ENCODE results near the gene CARD9.

CARD9 gene

DNA sequence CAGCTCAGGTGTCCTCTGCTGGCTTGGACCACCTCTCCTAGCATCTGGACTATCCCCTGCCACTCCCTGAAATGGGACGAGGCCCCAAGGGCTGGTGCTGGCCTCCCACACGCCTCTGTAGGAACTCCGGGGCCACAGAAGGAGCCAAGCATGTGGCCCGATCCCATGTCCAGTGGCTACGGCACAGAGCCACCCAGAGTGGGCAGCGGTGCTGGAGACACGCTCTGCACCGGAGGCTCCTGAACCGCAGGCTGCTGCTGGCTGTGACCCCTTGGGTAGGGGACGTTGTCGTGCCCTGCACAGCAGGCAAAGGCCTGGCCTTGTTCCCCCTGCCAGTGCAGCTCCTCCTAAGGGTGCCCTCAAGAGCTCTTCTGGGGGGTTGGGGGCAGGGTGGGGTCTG lies 6.4 kb upstream of the CARD9 start:
- Histone ChIP-seq H4K20me1 (peaks cover 0 to 87% (median 45%) of the 10 kb centered on the region in 11 experiments; a peak in 16 of 22 replicates), H3K4me3 (no peak overlapping the region), H3K27me3 (no peaks in the 10 kb centered on the region), H3K9ac (no peak overlapping the region), H3K4me2 (no peak overlapping the region), H3K4me1 (peaks cover 32 to 37% (median 35%) of the 10 kb centered on the region in 10 experiments), H3K9me3 (replicated peaks in 1 of 11) (no peaks in the 10 kb centered on the region), H3K36me3 (peaks cover 64 to 97% (median 85%) of the 10 kb centered on the region in 11 experiments), H3K27ac (no peak overlapping the region)
- TF ChIP-seq Cebpa-rat (IDR thresholded peaks at IDR 0.05): no peak

DNA sequence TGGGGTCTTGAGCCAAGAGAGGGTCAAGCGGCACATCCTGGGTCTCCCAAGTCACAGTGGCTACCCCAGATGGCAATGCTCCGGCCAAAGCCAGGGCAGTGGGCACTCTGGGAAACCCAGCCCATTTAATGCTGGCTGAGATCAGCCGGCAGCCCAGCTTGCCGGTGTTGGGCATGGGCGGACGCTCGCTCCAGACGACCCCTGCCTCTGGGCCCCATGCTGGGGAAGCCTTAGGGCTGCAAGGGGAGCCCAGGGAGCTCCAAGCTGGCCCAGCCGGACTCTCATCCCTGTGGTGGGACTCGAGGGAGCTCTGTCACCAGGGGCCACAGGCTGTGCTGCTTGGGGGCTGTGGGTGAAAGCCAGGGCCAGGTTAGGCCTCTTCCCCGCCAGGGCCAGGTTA lies 5.9 kb upstream of the CARD9 start:
- H3K9me3 ChIP-seq (replicated peaks in 1 of 11): no peaks in the 10 kb centered on the region
- H3K4me2 ChIP-seq: no peak overlapping the region
- no peak for TF ChIP-seq Cebpa-rat (IDR thresholded peaks at IDR 0.05)
- no peak overlapping the region for H3K27ac ChIP-seq
- H4K20me1 ChIP-seq: peaks cover 0 to 83% (median 42%) of the 10 kb centered on the region in 11 experiments; a peak in 15 of 22 replicates
- peaks cover 32 to 39% (median 37%) of the 10 kb centered on the region in 10 experiments for H3K4me1 ChIP-seq
- H3K36me3 ChIP-seq: peaks cover 59 to 95% (median 82%) of the 10 kb centered on the region in 11 experiments
- no peak overlapping the region for H3K9ac ChIP-seq
- H3K4me3 ChIP-seq: no peak overlapping the region
- no peaks in the 10 kb centered on the region for H3K27me3 ChIP-seq

DNA sequence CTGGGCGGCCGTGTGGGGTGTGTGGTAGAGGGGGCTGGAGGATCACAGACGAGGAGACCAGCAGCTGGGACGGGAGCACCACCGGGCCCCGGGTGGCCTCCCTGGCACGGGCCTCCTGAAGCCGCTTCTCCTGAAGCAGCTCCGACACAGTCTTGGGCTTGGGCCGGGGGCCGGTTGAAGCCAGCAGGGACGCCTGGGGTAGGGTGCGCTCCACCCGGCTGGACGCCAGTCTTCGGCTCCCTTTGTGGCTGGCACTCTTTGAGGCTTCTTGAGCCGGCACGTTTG lies 5.5 kb upstream of the CARD9 start:
- H3K4me2 ChIP-seq: no peak overlapping the region
- H3K27me3 ChIP-seq: no peaks in the 10 kb centered on the region
- H3K4me1 ChIP-seq: peaks cover 33 to 44% (median 41%) of the 10 kb centered on the region in 10 experiments
- H3K36me3 ChIP-seq: peaks cover 55 to 95% (median 77%) of the 10 kb centered on the region in 11 experiments
- no peak overlapping the region for H3K4me3 ChIP-seq
- peaks cover 0 to 78% (median 39%) of the 10 kb centered on the region in 11 experiments; a peak in 13 of 22 replicates for H4K20me1 ChIP-seq
- no peaks in the 10 kb centered on the region for H3K9me3 ChIP-seq (replicated peaks in 1 of 11)
- no peak overlapping the region for H3K27ac ChIP-seq
- no peak overlapping the region for H3K9ac ChIP-seq
- no peak for TF ChIP-seq Cebpa-rat (IDR thresholded peaks at IDR 0.05)

DNA sequence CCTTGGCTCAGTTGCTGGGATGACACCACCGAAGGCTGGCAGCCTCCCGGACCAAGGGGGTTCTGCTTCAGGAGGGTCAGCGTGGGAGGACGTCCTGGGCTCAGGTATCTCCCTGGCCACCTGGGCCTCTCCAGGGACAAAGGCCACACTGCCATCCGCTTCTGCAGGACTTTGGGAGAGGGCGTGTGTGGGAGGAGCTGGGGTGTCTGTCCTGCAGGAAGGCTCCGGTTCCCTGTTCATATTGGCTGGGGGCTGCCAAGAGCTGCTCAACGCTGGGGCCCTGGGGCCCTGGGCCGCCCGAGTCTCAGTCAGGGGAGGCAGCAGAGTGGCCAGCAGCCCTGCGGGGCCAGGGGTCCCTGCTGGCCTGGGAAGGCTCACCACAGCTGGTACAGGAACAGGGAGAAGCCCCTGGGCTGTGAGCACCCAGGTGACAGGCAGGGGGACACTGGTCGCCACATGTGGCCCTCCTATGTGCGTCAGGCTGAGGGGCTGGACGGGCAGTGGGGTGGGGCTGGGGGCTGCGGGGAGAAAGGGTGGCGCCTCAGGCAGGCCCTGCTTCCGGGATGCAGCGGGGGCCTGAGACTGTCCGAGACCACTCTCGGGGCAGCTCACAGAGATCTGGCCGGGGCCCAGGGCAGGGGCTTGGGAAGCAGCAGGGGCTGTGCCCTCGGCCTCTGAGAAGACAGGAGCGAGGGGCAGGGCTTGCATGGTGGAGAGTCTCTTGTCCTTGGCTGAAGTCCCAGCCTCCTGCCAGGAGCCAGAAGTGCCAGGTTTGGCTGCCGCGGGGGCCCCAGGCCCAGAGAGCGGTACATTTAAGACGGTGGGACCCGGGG lies 4.9 kb upstream of the CARD9 start:
- Histone ChIP-seq H3K4me2 (peak overlapping the region in 6 of 11 experiments; percentile 72 to 95 (median 88); a peak in 9 of 22 replicates), H3K9me3 (replicated peaks in 1 of 11) (no peaks in the 10 kb centered on the region), H4K20me1 (peaks cover 0 to 73% (median 39%) of the 10 kb centered on the region in 11 experiments; a peak in 13 of 22 replicates), H3K27ac (peak overlapping the region in 4 of 11 experiments; percentile 51 to 92 (median 58); a peak in 2 of 22 replicates), H3K27me3 (no peaks in the 10 kb centered on the region), H3K9ac (peak overlapping the region in 4 of 11 experiments; percentile 6 to 57 (median 46); a peak in 5 of 22 replicates), H3K36me3 (peaks cover 49 to 92% (median 71%) of the 10 kb centered on the region in 11 experiments), H3K4me3 (no peak overlapping the region), H3K4me1 (peaks cover 39 to 48% (median 47%) of the 10 kb centered on the region in 10 experiments)
- TF ChIP-seq Cebpa-rat (IDR thresholded peaks at IDR 0.05): no peak

DNA sequence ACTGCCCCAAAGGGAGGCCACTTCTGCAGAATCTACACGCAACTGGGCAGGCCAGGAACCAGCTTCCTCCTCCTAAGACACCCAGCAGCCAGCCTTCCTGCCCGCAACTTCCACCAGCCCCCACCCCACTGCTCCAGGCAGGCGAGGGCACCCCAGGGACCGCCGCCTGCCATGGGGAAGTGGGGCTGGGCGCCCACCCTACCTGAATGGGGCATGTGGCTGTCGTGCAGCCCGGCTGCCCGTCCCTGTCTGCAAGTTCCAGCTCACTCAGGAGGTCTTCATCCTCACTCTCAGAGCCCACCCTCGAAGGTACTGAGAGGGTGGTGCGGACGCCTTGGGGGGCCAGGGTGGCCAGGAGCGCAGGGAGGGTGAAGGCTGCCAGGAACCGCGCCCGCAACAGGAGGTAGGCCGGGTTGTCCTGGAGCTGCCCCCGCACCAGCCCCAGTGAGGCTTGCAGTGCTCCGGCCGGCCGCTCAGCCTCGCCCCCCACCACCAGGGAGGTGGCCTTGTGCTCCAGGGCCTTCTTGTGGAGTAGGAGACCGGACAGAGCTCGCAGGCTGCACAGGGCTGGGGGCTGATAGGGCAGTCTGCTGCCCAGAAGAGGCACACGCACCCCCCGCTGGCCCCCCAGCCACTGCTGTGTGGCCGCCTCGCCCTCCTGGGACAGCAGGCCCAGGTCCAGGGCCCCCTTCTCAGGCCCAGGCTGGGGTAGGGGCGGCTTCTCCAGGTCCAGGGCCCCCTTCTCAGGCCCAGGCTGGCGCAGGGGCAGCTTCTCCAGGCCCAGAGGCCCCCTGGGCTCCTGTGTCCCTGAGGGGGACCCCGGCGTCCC lies 4.1 kb upstream of the CARD9 start:
- Histone ChIP-seq H3K36me3 (peaks cover 41 to 84% (median 63%) of the 10 kb centered on the region in 11 experiments), H3K27ac (peak overlapping the region in 9 of 11 experiments; percentile 6 to 92 (median 56); a peak in 13 of 22 replicates), H3K9me3 (replicated peaks in 1 of 11) (no peaks in the 10 kb centered on the region), H3K4me1 (peaks cover 47 to 55% (median 52%) of the 10 kb centered on the region in 10 experiments), H3K27me3 (no peaks in the 10 kb centered on the region), H4K20me1 (peaks cover 0 to 65% (median 33%) of the 10 kb centered on the region in 11 experiments; a peak in 12 of 22 replicates), H3K4me3 (peak overlapping the region in 1 of 10 experiments; percentile 52; a peak in 1 of 20 replicates), H3K9ac (peak overlapping the region in 10 of 11 experiments; percentile 36 to 66 (median 56); a peak in 17 of 22 replicates), H3K4me2 (peak overlapping the region; percentile 57 to 95 (median 87))
- TF ChIP-seq Cebpa-rat (IDR thresholded peaks at IDR 0.05): no peak

DNA sequence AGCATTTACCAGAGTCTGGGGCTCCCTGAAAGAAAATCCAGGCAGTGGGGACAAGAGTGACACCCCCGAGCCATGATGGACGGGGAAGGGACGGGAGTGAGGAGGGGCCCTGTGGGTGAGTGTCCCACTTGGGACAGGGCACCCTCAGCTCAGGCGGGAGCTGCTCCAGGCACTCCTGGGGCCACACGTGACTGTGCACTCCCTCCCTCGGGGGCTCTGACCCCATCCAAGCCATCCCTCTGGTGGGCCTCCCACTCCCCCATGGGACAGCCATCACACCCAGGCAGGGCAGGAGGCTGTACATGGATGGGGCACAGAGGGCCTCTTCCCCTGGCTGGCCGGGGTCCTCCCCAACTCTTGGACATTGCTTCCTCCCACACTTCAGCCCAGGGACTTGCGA lies 3.0 kb upstream of the CARD9 start:
- H3K4me3 ChIP-seq: 0 out of 20 replicates have a peak overlapping the region, but pooled peaks of 1 of the 10 experiments have one; percentile 52
- no peaks in the 10 kb centered on the region for H3K27me3 ChIP-seq
- peaks cover 0 to 63% (median 25%) of the 10 kb centered on the region in 11 experiments; a peak in 12 of 22 replicates for H4K20me1 ChIP-seq
- peak overlapping the region; percentile 57 to 95 (median 87) for H3K4me2 ChIP-seq
- H3K36me3 ChIP-seq: peaks cover 30 to 73% (median 58%) of the 10 kb centered on the region in 11 experiments
- H3K9me3 ChIP-seq (replicated peaks in 1 of 11): no peaks in the 10 kb centered on the region
- TF ChIP-seq Cebpa-rat (IDR thresholded peaks at IDR 0.05): no peak
- peaks cover 58 to 66% (median 63%) of the 10 kb centered on the region in 10 experiments for H3K4me1 ChIP-seq
- peak overlapping the region; percentile 36 to 66 (median 56); a peak in 19 of 22 replicates for H3K9ac ChIP-seq
- peak overlapping the region in 8 of 11 experiments; percentile 35 to 92 (median 58); a peak in 16 of 22 replicates for H3K27ac ChIP-seq

DNA sequence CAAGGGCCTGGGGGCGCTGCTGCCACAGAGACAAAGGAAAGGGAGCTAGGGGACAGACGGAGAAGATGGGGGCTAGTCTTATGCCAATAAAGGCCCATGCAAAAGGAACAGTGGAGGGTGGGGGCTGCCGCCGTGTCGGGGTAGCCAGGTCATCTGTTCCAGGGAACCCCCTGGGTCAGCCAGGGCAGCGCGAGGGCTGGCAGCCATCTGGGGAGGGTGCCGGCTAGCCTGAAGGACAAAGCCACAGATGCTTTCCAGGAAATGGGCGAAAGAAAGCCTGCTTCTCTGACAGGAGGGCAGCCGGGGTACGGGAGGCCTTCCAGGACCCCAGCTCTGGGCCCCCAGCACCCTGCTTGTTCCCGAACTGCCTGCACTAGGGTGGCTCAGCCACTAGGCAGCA lies 1.6 kb upstream of the CARD9 start:
- H3K9ac ChIP-seq: peak overlapping the region in 9 of 11 experiments; percentile 5 to 83 (median 20); a peak in 8 of 22 replicates
- H3K27me3 ChIP-seq: no peaks in the 10 kb centered on the region
- peaks cover 63 to 74% (median 68%) of the 10 kb centered on the region in 10 experiments for H3K4me1 ChIP-seq
- H3K36me3 ChIP-seq: peaks cover 28 to 68% (median 54%) of the 10 kb centered on the region in 11 experiments
- H4K20me1 ChIP-seq: peaks cover 0 to 64% (median 25%) of the 10 kb centered on the region in 11 experiments; a peak in 12 of 22 replicates
- H3K4me3 ChIP-seq: no peak overlapping the region
- H3K9me3 ChIP-seq (replicated peaks in 1 of 11): no peaks in the 10 kb centered on the region
- TF ChIP-seq Cebpa-rat (IDR thresholded peaks at IDR 0.05): no peak
- H3K4me2 ChIP-seq: peak overlapping the region in 5 of 11 experiments; percentile 72 to 97 (median 88); a peak in 4 of 22 replicates
- H3K27ac ChIP-seq: peak overlapping the region in 6 of 11 experiments; percentile 0 to 92 (median 74); a peak in 8 of 22 replicates

DNA sequence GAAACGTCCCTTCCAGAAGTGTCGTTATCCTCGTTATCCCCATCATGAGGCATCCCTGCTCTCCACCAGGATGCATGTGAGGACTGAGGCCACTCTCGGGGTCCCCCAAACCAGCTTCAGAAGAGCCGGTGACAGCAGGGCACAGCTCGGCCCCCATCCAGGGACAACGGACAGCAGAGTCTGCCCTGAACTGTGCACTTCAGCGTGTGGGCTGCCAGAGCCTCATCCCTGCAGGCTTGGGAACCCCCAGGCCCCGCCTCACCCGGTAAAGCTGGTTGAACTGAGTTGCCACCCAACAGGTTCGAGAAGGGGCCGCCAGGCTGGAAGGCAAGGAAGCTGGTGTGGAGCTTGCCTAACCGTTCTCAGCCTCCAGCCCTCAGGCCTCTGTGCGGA lies 710 bp upstream of the CARD9 start:
- H3K9me3 ChIP-seq (replicated peaks in 1 of 11): no peaks in the 10 kb centered on the region
- no peak for TF ChIP-seq Cebpa-rat (IDR thresholded peaks at IDR 0.05)
- peak overlapping the region in 4 of 10 experiments; percentile 60 to 80 (median 73); a peak in 6 of 20 replicates for H3K4me3 ChIP-seq
- H3K27me3 ChIP-seq: no peaks in the 10 kb centered on the region
- H3K27ac ChIP-seq: peak overlapping the region in 10 of 11 experiments; percentile 57 to 92 (median 86); a peak in 18 of 22 replicates
- peak overlapping the region; percentile 89 to 99 (median 95) for H3K4me2 ChIP-seq
- peak overlapping the region in 10 of 11 experiments; percentile 76 to 86 (median 82); a peak in 18 of 22 replicates for H3K9ac ChIP-seq
- peaks cover 0 to 67% (median 25%) of the 10 kb centered on the region in 11 experiments; a peak in 12 of 22 replicates for H4K20me1 ChIP-seq
- H3K36me3 ChIP-seq: peaks cover 21 to 67% (median 56%) of the 10 kb centered on the region in 11 experiments
- peaks cover 63 to 82% (median 73%) of the 10 kb centered on the region in 10 experiments for H3K4me1 ChIP-seq

Data from BLaER1 treated with 17β-estradiol and CSF1 and Interleukin-3, amounts not matched to agents 10 nM and 100 nM (cell line).